Hepatocyte (in vitro differentiated cells): ENCODE measurements around the gene PDZK1IP1.

Experiments used
- EZH2 ChIP-seq: fragments of 200-600 bp; sonication (generic); IDR thresholded peaks from 2 replicates; pipeline ENCODE4 v1.6.1; 2016; ENCODE audit warnings: antibody characterized with exemption, mild to moderate bottlenecking, borderline replicate concordance
- EZH2phosphoT487 ChIP-seq: fragments of 200-600 bp; sonication (generic); IDR thresholded peaks from one replicate; pipeline ENCODE4 v1.6.1; 2018; ENCODE audit warnings: antibody characterized with exemption, mild to moderate bottlenecking, low read depth, moderate library complexity; ENCODE audit not compliant: unreplicated experiment, severe bottlenecking
- TF ChIP-seq, protein P1 (sequence below): fragments of 200-600 bp; sonication (generic); IDR thresholded peaks from 2 replicates; pipeline ENCODE4 v1.5.1; 2016; ENCODE audit warnings: antibody characterized with exemption, mild to moderate bottlenecking; ENCODE audit not compliant: poor library complexity

DNA sequence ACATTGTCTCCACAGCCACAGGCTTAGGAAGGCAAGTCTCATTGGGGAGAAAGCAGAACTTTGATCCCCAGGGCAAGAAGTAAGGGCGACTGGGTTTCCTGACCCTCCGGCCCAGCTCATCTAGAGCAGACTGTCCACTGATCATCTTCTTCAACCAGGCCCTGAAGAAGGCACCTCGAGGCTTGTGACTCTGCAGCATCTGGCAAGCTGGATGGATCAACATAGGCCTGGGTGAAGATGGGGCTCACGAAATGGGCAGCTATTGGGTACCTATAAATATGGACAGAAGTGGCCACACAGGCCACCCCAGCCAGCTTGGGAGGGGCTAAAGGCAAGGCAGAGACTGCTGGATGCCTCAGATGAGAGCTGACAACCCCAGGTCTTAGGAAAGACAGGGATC is 29.2 kb upstream of the PDZK1IP1 start:
- TF ChIP-seq, protein P1, sequence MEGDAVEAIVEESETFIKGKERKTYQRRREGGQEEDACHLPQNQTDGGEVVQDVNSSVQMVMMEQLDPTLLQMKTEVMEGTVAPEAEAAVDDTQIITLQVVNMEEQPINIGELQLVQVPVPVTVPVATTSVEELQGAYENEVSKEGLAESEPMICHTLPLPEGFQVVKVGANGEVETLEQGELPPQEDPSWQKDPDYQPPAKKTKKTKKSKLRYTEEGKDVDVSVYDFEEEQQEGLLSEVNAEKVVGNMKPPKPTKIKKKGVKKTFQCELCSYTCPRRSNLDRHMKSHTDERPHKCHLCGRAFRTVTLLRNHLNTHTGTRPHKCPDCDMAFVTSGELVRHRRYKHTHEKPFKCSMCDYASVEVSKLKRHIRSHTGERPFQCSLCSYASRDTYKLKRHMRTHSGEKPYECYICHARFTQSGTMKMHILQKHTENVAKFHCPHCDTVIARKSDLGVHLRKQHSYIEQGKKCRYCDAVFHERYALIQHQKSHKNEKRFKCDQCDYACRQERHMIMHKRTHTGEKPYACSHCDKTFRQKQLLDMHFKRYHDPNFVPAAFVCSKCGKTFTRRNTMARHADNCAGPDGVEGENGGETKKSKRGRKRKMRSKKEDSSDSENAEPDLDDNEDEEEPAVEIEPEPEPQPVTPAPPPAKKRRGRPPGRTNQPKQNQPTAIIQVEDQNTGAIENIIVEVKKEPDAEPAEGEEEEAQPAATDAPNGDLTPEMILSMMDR: no peak
- TF ChIP-seq EZH2phosphoT487: no peak
- TF ChIP-seq EZH2: no peak
